ENCODE measurements around the gene GADD45B.
"Not testable (repeated sequence)": the region's sequence is repeated elsewhere in the genome, so short reads cannot be mapped to it uniquely, and the experiment has no call there.

The GADD45B gene

GRCh38 chr19:2488405-2488941 is 12.5 kb downstream of the GADD45B start:
- DNase-seq (ENCODE audit: low read depth) = no peak

- DNase-seq (ENCODE audit: low read depth) = no peak
Observed at GRCh38 chr19:2488942-2489731, 13.2 kb downstream of the GADD45B start.

GRCh38 chr19:2490659-2491058 is 14.7 kb downstream of the GADD45B start:
- DNase-seq (ENCODE audit: low read depth) = no peak

- no peak for DNase-seq (ENCODE audit: low read depth)
Observed at GRCh38 chr19:2491130-2491801, 15.3 kb downstream of the GADD45B start.

GRCh38 chr19:2492870-2493269 is 16.9 kb downstream of the GADD45B start:
- no peak for DNase-seq (ENCODE audit: low read depth)

- DNase-seq (ENCODE audit: low read depth) = not testable (repeated sequence)
Observed at GRCh38 chr19:2493448-2493847, 17.5 kb downstream of the GADD45B start.

GRCh38 chr19:2494084-2494446 is 18.1 kb downstream of the GADD45B start:
- DNase-seq (ENCODE audit: low read depth) = no peak

GRCh38 chr19:2494447-2495129 is 18.7 kb downstream of the GADD45B start:
- peak; percentile 36 for DNase-seq (ENCODE audit: low read depth)

- DNase-seq (ENCODE audit: low read depth) = no peak
Observed at GRCh38 chr19:2495130-2495641, 19.3 kb downstream of the GADD45B start.

GRCh38 chr19:2495651-2496316 is 19.9 kb downstream of the GADD45B start:
- no peak for DNase-seq (ENCODE audit: low read depth)

- no peak for DNase-seq (ENCODE audit: low read depth)
Observed at GRCh38 chr19:2497186-2497585, 21.3 kb downstream of the GADD45B start.

GRCh38 chr19:2500156-2500555 is 24.2 kb downstream of the GADD45B start:
- no peak for DNase-seq (ENCODE audit: low read depth)

- no peak for DNase-seq (ENCODE audit: low read depth)
Observed at GRCh38 chr19:2500841-2501261, 24.9 kb downstream of the GADD45B start.

- peak; percentile 72 for DNase-seq (ENCODE audit: low read depth)
Observed at GRCh38 chr19:2503521-2504109, 27.7 kb downstream of the GADD45B start.

GRCh38 chr19:2506656-2507055 is 30.7 kb downstream of the GADD45B start:
- not testable (repeated sequence) for DNase-seq (ENCODE audit: low read depth)

- no peak for DNase-seq (ENCODE audit: low read depth)
Observed at GRCh38 chr19:2507109-2507508, 31.2 kb downstream of the GADD45B start.

GRCh38 chr19:2509096-2509495 is 33.2 kb downstream of the GADD45B start:
- no peak for DNase-seq (ENCODE audit: low read depth)

- DNase-seq (ENCODE audit: low read depth) = no peak
Observed at GRCh38 chr19:2511570-2511969, 35.6 kb downstream of the GADD45B start.

- no peak for DNase-seq (ENCODE audit: low read depth)
Observed at GRCh38 chr19:2511991-2512390, 36.1 kb downstream of the GADD45B start.

GRCh38 chr19:2512523-2513431 is 36.9 kb downstream of the GADD45B start:
- DNase-seq (ENCODE audit: low read depth) = no peak
